K562 (cell line): ENCODE data around the gene ZBTB22. TPM values are rescaled to one million over a fixed set of nuclear protein-coding genes. Genes with fewer than 3 reads are reported as not detected.
"Not testable (repeated sequence)": the region's sequence is repeated elsewhere in the genome, so short reads cannot be mapped to it uniquely, and the experiment has no call there.

Experiments used
- ATAC-seq: fragments of 200-7000 bp; cut with Tn5 transposase; 3 replicates; pipeline ENCODE4 v1.9.1; 2020; ENCODE audit warnings: moderate library complexity
- BruUV-seq: library from RNA; stranded (reverse); fragments of 400-500 nt; replicated peaks from 2 replicates; lab custom pipeline; 2021; lab: Mats Ljungman, UMichigan
- CTCF ChIA-PET: fragments of 300-600 bp; formaldehyde crosslinking; extraction: SDS; loops from one replicate; lab custom pipeline; 2021; ENCODE audit warnings: low intra/inter-chr PET ratio; lab: Yijun Ruan, JAX
- POLR2A ChIA-PET: fragments of 300-600, 350-650 bp; sonication (Branson Sonifier 250); formaldehyde crosslinking; extraction: SDS; loops from one replicate; lab custom pipeline; 2021; ENCODE audit warnings: antibody characterized with exemption, inconsistent platforms; lab: Yijun Ruan, JAX
- DNase-seq, 4 experiments: peaks; one replicate each; pipeline versions ENCODE4 v3.0.0 to v3.0.0-alpha.2; 2011 to 2018; ENCODE audit warnings: low spot score in 3 of 4, mixed read lengths in 3 of 4; ENCODE audit errors: extremely low read depth in 1 of 4
- FAIRE-seq: peaks from 2 replicates; lab custom pipeline; 2011; peaks lifted over from hg19 to GRCh38; lab: Jason Lieb, UNC
- H2AFZ ChIP-seq: 2 replicates; pipeline ENCODE4 v1.6.0; 2011; ENCODE audit warnings: low read depth, low read length, control low read depth, inconsistent platforms
- H3K27ac ChIP-seq: fragments of 200-600 bp; 3 replicates; pipeline ENCODE4 v1.8.0; 2011; ENCODE audit warnings: low read depth, mild to moderate bottlenecking, control low read depth, inconsistent platforms, low read length, moderate library complexity, mixed read lengths; ENCODE audit errors: extremely low read depth
- H3K27me3 ChIP-seq, 2 experiments: fragments of 300-600 bp in 1 of 2; 2 replicates in 1 of 2; 3 replicates in 1 of 2; pipeline versions ENCODE4 v1.6.0 to v1.8.0; 2011; ENCODE audit warnings: inconsistent platforms in 2 of 2, low read length in 2 of 2, mild to moderate bottlenecking in 1 of 2, mixed read lengths in 1 of 2, moderate library complexity in 1 of 2; ENCODE audit not compliant: control insufficient read depth in 2 of 2, insufficient read depth in 2 of 2
- H3K36me3 ChIP-seq: fragments of 300-600 bp; 3 replicates; pipeline ENCODE4 v1.8.0; 2011; ENCODE audit warnings: mild to moderate bottlenecking, low read length, inconsistent platforms; ENCODE audit not compliant: control insufficient read depth, insufficient read depth
- H3K4me1 ChIP-seq, 2 experiments: fragments of 200-600 bp in 1 of 2; replicated peaks in 1 of 2; 2 replicates in 1 of 2; 3 replicates in 1 of 2; pipeline versions ENCODE4 v1.5.1 to v1.8.0; 2011; ENCODE audit warnings: inconsistent platforms in 2 of 2, low read length in 2 of 2, mild to moderate bottlenecking in 1 of 2, mixed read lengths in 1 of 2, moderate library complexity in 1 of 2; ENCODE audit not compliant: control insufficient read depth in 2 of 2, insufficient read depth in 2 of 2
- H3K4me2 ChIP-seq: 2 replicates; pipeline ENCODE4 v1.6.1; 2011; ENCODE audit warnings: low read length, control low read depth, inconsistent platforms, mixed read lengths; ENCODE audit not compliant: insufficient read depth
- H3K4me3 ChIP-seq: fragments of 200-600 bp; sonication (generic), shearing (Covaris generic); 2 replicates; pipeline ENCODE4 v1.5.1; 2016; ENCODE audit warnings: control low read depth, inconsistent platforms
- H3K79me2 ChIP-seq: fragments of 200-600 bp; 3 replicates; pipeline ENCODE4 v1.8.0; 2011; ENCODE audit warnings: low read length, inconsistent platforms; ENCODE audit not compliant: control insufficient read depth, insufficient read depth
- H3K9ac ChIP-seq, 2 experiments: 2 replicates each; pipeline versions ENCODE4 v1.6.0 to v1.6.1; 2011; ENCODE audit warnings: low read depth in 2 of 2, low read length in 2 of 2, control low read depth in 1 of 2, inconsistent platforms in 1 of 2, mild to moderate bottlenecking in 1 of 2, mixed read lengths in 1 of 2; ENCODE audit not compliant: insufficient read depth in 1 of 2
- H3K9me1 ChIP-seq: one replicate; pipeline ENCODE4 v1.6.0; 2011; ENCODE audit warnings: inconsistent platforms, mild to moderate bottlenecking, low read length, moderate library complexity; ENCODE audit not compliant: control insufficient read depth, insufficient read depth
- H3K9me3 ChIP-seq: replicated peaks from 2 replicates; pipeline ENCODE4 v1.5.1; 2011; ENCODE audit warnings: low read depth, low read length, inconsistent platforms; ENCODE audit not compliant: control insufficient read depth, insufficient read depth
- H4K20me1 ChIP-seq: replicated peaks from 2 replicates; pipeline ENCODE4 v1.6.1; 2011; ENCODE audit warnings: low read length, inconsistent platforms, mixed read lengths; ENCODE audit not compliant: control insufficient read depth, insufficient read depth
- BACH1 ChIP-seq: fragments of 200-800 bp; sonication (Bioruptor generic); IDR thresholded peaks from 2 replicates; pipeline ENCODE4 v1.6.1; 2016; ENCODE audit warnings: missing genetic modification characterization, missing compliant biosample characterization
- BCOR ChIP-seq: fragments of 450-650 bp; IDR thresholded peaks from 2 replicates; pipeline ENCODE4 v1.6.1; 2016
- CREB1 ChIP-seq, 2 experiments: sonication (generic) in 1 of 2; formaldehyde crosslinking in 1 of 2; IDR thresholded peaks; 2 replicates each; pipeline versions ENCODE4 v1.6.1 to v1.8.0; 2012 to 2022; ENCODE audit warnings: inconsistent platforms in 1 of 2, mild to moderate bottlenecking in 1 of 2, missing genetic modification reagents in 1 of 2, moderate library complexity in 1 of 2
- ETV1 ChIP-seq: fragments of 450-650 bp; conservative IDR thresholded peaks from 2 replicates; pipeline ENCODE4 v1.6.1; 2016; ENCODE audit warnings: missing genetic modification characterization, control low read depth, low read depth, missing compliant biosample characterization
- HLTF ChIP-seq: fragments of 450-650 bp; IDR thresholded peaks from 2 replicates; pipeline ENCODE4 v1.6.1; 2016
- NBN ChIP-seq: fragments of 450-650 bp; IDR thresholded peaks from 2 replicates; pipeline ENCODE4 v1.6.1; 2016; ENCODE audit warnings: low read depth, mild to moderate bottlenecking
- NFRKB ChIP-seq: fragments of 450-650 bp; IDR thresholded peaks from 2 replicates; pipeline ENCODE4 v1.6.1; 2016; ENCODE audit warnings: low read depth
- POLR2B ChIP-seq: fragments of 450-650 bp; IDR thresholded peaks from 2 replicates; pipeline ENCODE4 v1.6.1; 2018; ENCODE audit warnings: low read depth; ENCODE audit not compliant: partially characterized antibody
- ZNF121 ChIP-seq: sonication (generic); formaldehyde crosslinking; conservative IDR thresholded peaks from 2 replicates; pipeline ENCODE4 v1.8.0; 2022; ENCODE audit warnings: missing genetic modification reagents
- WGBS: fragments of 100-300 bp; shearing (Covaris generic); methylation state at CpG from one replicate; pipeline ENCODE4 v1.1.6; 2016; ENCODE audit warnings: low coverage, mixed read lengths; ENCODE audit not compliant: insufficient coverage; ENCODE audit errors: missing lambda C conversion rate; 5-methylcytosine and 5-hydroxymethylcytosine counted together
- in situ Hi-C: fragments of 300-500 bp; cut with MboI; formaldehyde crosslinking; loops from 4 replicates; pipeline ENCODE4 v1.15.0; 2018; ENCODE audit warnings: inconsistent platforms, mixed read lengths
- intact Hi-C: fragments of 100-400 bp; cut with micrococcal nuclease; formaldehyde crosslinking; loops from 2 replicates; pipeline ENCODE4 v1.14.2; 2022
- polyA plus RNA-seq, 8 experiments: library from polyadenylated mRNA; depleted of rRNA in 4 of 8; stranded (reverse) in 5 of 8; unstranded in 3 of 8; fragments of >200 nt; fragmentation: Nextera tagmentation in 2 of 8; fragmentation: Illumina TruSeq in 1 of 8; extraction: Ambion mirVana in 2 of 8; extraction: Trizol in 1 of 8; gene quantifications; 2 replicates each; pipeline versions ENCODE4 v1.2.1 to v1.2.3, GENCODE V29; 2011 to 2014; ENCODE audit warnings: inconsistent platforms in 1 of 8, missing spikeins in 1 of 8
- total RNA-seq, 7 experiments: library from RNA; depleted of rRNA in 6 of 7; stranded (reverse); fragments of >200 nt in 6 of 7; fragmentation: Illumina TruSeq in 2 of 7; extraction: Trizol in 2 of 7; gene quantifications; 2 replicates each; pipeline versions ENCODE4 v1.2.1 to v1.2.3, GENCODE V29; 2011 to 2021; ENCODE audit warnings: low replicate concordance in 1 of 7

The ZBTB22 gene
- total and polyA plus RNA-seq, 9 of the 15 experiments (the other 6 are each of a cell fraction or from before 2014, with no cell fraction given): 0.21 to 11.9 (median 7.1) TPM

GRCh38 chr6:33363486-33363885, 45.9 kb upstream of the ZBTB22 start:
- H4K20me1 ChIP-seq, FAIRE-seq, H3K9me1 ChIP-seq, H3K4me2 ChIP-seq, BruUV-seq, ATAC-seq, CTCF ChIA-PET, H3K79me2 ChIP-seq, H3K4me3 ChIP-seq, H3K9ac ChIP-seq, intact Hi-C loops, H3K36me3 ChIP-seq, H3K27ac ChIP-seq, H3K27me3 ChIP-seq, H3K9me3 ChIP-seq, DNase-seq, in situ Hi-C loops: not testable (repeated sequence)
- Histone ChIP-seq H3K4me1 (peaks cover 22 to 26% of the 10 kb centered on the region in 2 experiments), H2AFZ (peak overlapping the region; percentile 76)
- POLR2A ChIA-PET: interaction anchor here (0.7 kb wide), 1 partner anchor 47 kb away, joined by 3 read pairs; no protein-coding TSS in a partner anchor
- 71% methylated on average over 12 of the region's 12 CpGs for WGBS
- TF ChIP-seq HLTF: 0 out of 2 replicates have a peak, but pooled peaks have one; percentile 48
- TF ChIP-seq BCOR: peak; percentile 28; the same call in 1 of the 2 replicates
- 0 out of 2 replicates have a peak, but pooled peaks have one; percentile 5 for TF ChIP-seq ZNF121 (CRISPR knock-in tag)

- Histone ChIP-seq H3K9me1 (no peaks in the 10 kb centered on the region), H3K4me2 (no peak overlapping the region), H3K9me3 (no peaks in the 10 kb centered on the region; the same call in 1 of the 2 replicates), H2AFZ (no peak overlapping the region), H3K9ac (no peak overlapping the region), H3K36me3 (no peaks in the 10 kb centered on the region), H4K20me1 (no peaks in the 10 kb centered on the region), H3K27me3 (no peaks in the 10 kb centered on the region), H3K4me1 (peaks cover 18 to 25% of the 10 kb centered on the region in 2 experiments), H3K27ac (no peak overlapping the region), H3K4me3 (no peak overlapping the region), H3K79me2 (no peaks in the 10 kb centered on the region)
- CTCF ChIA-PET: no interaction called here
- no TSS peak for BruUV-seq
- ATAC-seq (no peak), FAIRE-seq (no peak), DNase-seq (no peak)
- intact Hi-C loops: no loop called here
- in situ Hi-C loops: no loop called here
- POLR2A ChIA-PET: interaction anchor here (0.6 kb wide), 1 partner anchor 77 kb away, joined by 3 read pairs; no protein-coding TSS in a partner anchor
- TF ChIP-seq BACH1 (tag): no peak
- no peak for TF ChIP-seq CREB1 (IDR thresholded peaks at IDR 0.05)
- TF ChIP-seq CREB1 (CRISPR knock-in tag; IDR thresholded peaks at IDR 0.05): no peak
- no peak for TF ChIP-seq POLR2B
- no peak for TF ChIP-seq ETV1
- no peak for TF ChIP-seq NBN
- TF ChIP-seq NFRKB: no peak
Observed at GRCh38 chr6:33359331-33359730, 41.8 kb upstream of the ZBTB22 start.
